GM23248 (cell line): ENCODE measurements around the gene KCNA10. TPM values are rescaled to one million over a fixed set of nuclear protein-coding genes. Genes with fewer than 3 reads are reported as not detected.

Experiments
- DNase-seq: peaks from one replicate; pipeline ENCODE4 v3.0.0-alpha.2; 2015
- H2AFZ ChIP-seq: fragments of 200-600 bp; sonication (generic); 2 replicates; pipeline ENCODE4 v1.6.1; 2016; ENCODE audit warnings: antibody characterized with exemption
- H3F3A ChIP-seq: fragments of 200-600 bp; sonication (generic); 2 replicates; pipeline ENCODE4 v1.6.1; 2016; ENCODE audit warnings: mild to moderate bottlenecking, antibody characterized with exemption, mixed run types; ENCODE audit not compliant: insufficient read depth
- H3K27ac ChIP-seq: fragments of 200-600 bp; sonication (generic); 2 replicates; pipeline ENCODE4 v1.5.1; 2016; ENCODE audit warnings: mild to moderate bottlenecking
- H3K27me3 ChIP-seq: fragments of 200-600 bp; sonication (generic); replicated peaks from 2 replicates; pipeline ENCODE4 v1.6.1; 2016; ENCODE audit warnings: mild to moderate bottlenecking; ENCODE audit not compliant: insufficient read depth
- H3K36me3 ChIP-seq: fragments of 200-600 bp; sonication (generic); 2 replicates; pipeline ENCODE4 v1.6.1; 2016; ENCODE audit warnings: low read depth, mild to moderate bottlenecking
- H3K4me1 ChIP-seq: fragments of 200-600 bp; sonication (generic); 2 replicates; pipeline ENCODE4 v1.6.1; 2016; ENCODE audit warnings: mild to moderate bottlenecking; ENCODE audit not compliant: insufficient read depth
- H3K4me2 ChIP-seq: fragments of 200-600 bp; sonication (generic); one replicate; pipeline ENCODE4 v1.6.1; 2016; ENCODE audit warnings: mild to moderate bottlenecking; ENCODE audit not compliant: unreplicated experiment
- H3K4me3 ChIP-seq: fragments of 200-600 bp; sonication (generic); 2 replicates; pipeline ENCODE4 v1.5.1; 2016; ENCODE audit warnings: mild to moderate bottlenecking
- H3K79me2 ChIP-seq: fragments of 200-600 bp; sonication (generic); 2 replicates; pipeline ENCODE4 v1.6.1; 2016; ENCODE audit warnings: mild to moderate bottlenecking; ENCODE audit not compliant: insufficient read depth
- H3K9ac ChIP-seq: fragments of 200-600 bp; sonication (generic); 2 replicates; pipeline ENCODE4 v1.6.1; 2016; ENCODE audit warnings: mild to moderate bottlenecking
- H3K9me2 ChIP-seq: fragments of 200-600 bp; sonication (generic); 2 replicates; pipeline ENCODE4 v1.6.1; 2016; ENCODE audit warnings: mixed run types, mild to moderate bottlenecking, moderate library complexity; ENCODE audit not compliant: insufficient read depth
- H3K9me3 ChIP-seq: fragments of 200-600 bp; sonication (generic); one replicate; pipeline ENCODE4 v1.6.1; 2017; ENCODE audit warnings: low read depth
- H4K20me1 ChIP-seq: fragments of 200-600 bp; sonication (generic); 2 replicates; pipeline ENCODE4 v1.6.0; 2016; ENCODE audit not compliant: insufficient read depth
- EZH2 ChIP-seq: fragments of 200-600 bp; sonication (generic); IDR thresholded peaks from 2 replicates; pipeline ENCODE4 v1.6.1; 2018; ENCODE audit warnings: antibody characterized with exemption, mild to moderate bottlenecking; ENCODE audit not compliant: insufficient read depth, poor library complexity, severe bottlenecking
- EZH2phosphoT487 ChIP-seq: fragments of 200-600 bp; sonication (generic); IDR thresholded peaks from 2 replicates; pipeline ENCODE4 v1.6.1; 2018; ENCODE audit warnings: antibody characterized with exemption, moderate library complexity, mild to moderate bottlenecking, low read depth; ENCODE audit not compliant: insufficient read depth
- WGBS, 2 experiments: methylation state at CpG; one replicate each; pipeline ENCODE4 v1.1.6; 2015 to 2017; ENCODE audit warnings: low lambda C conversion rate in 2 of 2, low coverage in 1 of 2; ENCODE audit errors: missing lambda C conversion rate in 2 of 2; 5-methylcytosine and 5-hydroxymethylcytosine counted together
- in situ Hi-C: fragments of 300-500 bp; cut with MboI; formaldehyde crosslinking; loops from 2 replicates; pipeline ENCODE4 v1.15.0; 2020
- polyA plus RNA-seq: library from polyadenylated mRNA; unstranded; fragments of >200 nt; fragmentation: Nextera tagmentation; extraction: Ambion mirVana; gene quantifications from 2 replicates; pipeline ENCODE4 v1.2.1, GENCODE V29; 2016
- total RNA-seq: library from RNA; depleted of rRNA; stranded (reverse); fragments of >200 nt; shearing (Covaris generic); gene quantifications from 2 replicates; pipeline ENCODE4 v1.2.3, GENCODE V29; 2014

KCNA10 gene
- total and polyA plus RNA-seq, 2 experiments from 2014 or later, result not detected

GRCh38 chr1:110561596-110561995, 42.6 kb upstream of the KCNA10 start:
- Histone ChIP-seq H3K79me2 (no peaks in the 10 kb centered on the region), H3K4me2 (no peak overlapping the region), H3F3A (no peaks in the 10 kb centered on the region), H4K20me1 (no peaks in the 10 kb centered on the region), H3K9me3 (no peaks in the 10 kb centered on the region), H3K27me3 (peaks cover 7% of the 10 kb centered on the region), H3K36me3 (no peaks in the 10 kb centered on the region), H3K27ac (no peak overlapping the region), H3K4me3 (no peak overlapping the region), H3K9me2 (no peaks in the 10 kb centered on the region), H3K4me1 (no peaks in the 10 kb centered on the region), H2AFZ (no peak overlapping the region), H3K9ac (no peak overlapping the region)
- 10% methylated on average over 7 of the region's 7 CpGs for WGBS, 2 experiments
- DNase-seq, result no peak
- no peak for TF ChIP-seq EZH2phosphoT487
- no peak for TF ChIP-seq EZH2
- in situ Hi-C loops, result no loop called here

GRCh38 chr1:110559157-110559556, 40.2 kb upstream of the KCNA10 start:
- Histone ChIP-seq H3K9me2 (no peaks in the 10 kb centered on the region), H3K27ac (no peak overlapping the region), H4K20me1 (no peaks in the 10 kb centered on the region), H3K4me2 (no peak overlapping the region), H3F3A (no peaks in the 10 kb centered on the region), H3K36me3 (no peaks in the 10 kb centered on the region), H2AFZ (no peak overlapping the region), H3K9ac (no peak overlapping the region), H3K79me2 (no peaks in the 10 kb centered on the region), H3K27me3 (peaks cover 13% of the 10 kb centered on the region), H3K4me3 (no peak overlapping the region), H3K4me1 (no peaks in the 10 kb centered on the region), H3K9me3 (no peaks in the 10 kb centered on the region)
- WGBS, 2 experiments, result 18 to 21% methylated on average over 4 of the region's 4 CpGs
- in situ Hi-C loops, result no loop called here
- TF ChIP-seq EZH2phosphoT487 (no peak), EZH2 (no peak)
- DNase-seq, result peak; percentile 9

GRCh38 chr1:110557481-110557880, 38.5 kb upstream of the KCNA10 start:
- WGBS, 2 experiments, result 64 to 73% methylated on average over 3 of the region's 3 CpGs
- TF ChIP-seq EZH2 (no peak), EZH2phosphoT487 (no peak)
- no peaks in the 10 kb centered on the region for H3K9me3 ChIP-seq
- DNase-seq, result no peak
- H3K9me2 ChIP-seq, result no peaks in the 10 kb centered on the region
- H3K79me2 ChIP-seq, result no peaks in the 10 kb centered on the region
- H2AFZ ChIP-seq, result no peak overlapping the region
- H3K36me3 ChIP-seq, result no peaks in the 10 kb centered on the region
- H3F3A ChIP-seq, result no peaks in the 10 kb centered on the region
- H3K4me3 ChIP-seq, result no peak overlapping the region
- H3K27me3 ChIP-seq, result peaks cover 22% of the 10 kb centered on the region
- H4K20me1 ChIP-seq, result no peaks in the 10 kb centered on the region
- no peak overlapping the region for H3K4me2 ChIP-seq
- H3K9ac ChIP-seq, result no peak overlapping the region
- H3K27ac ChIP-seq, result no peak overlapping the region
- H3K4me1 ChIP-seq, result no peaks in the 10 kb centered on the region
- in situ Hi-C loops, result no loop called here

DNA sequence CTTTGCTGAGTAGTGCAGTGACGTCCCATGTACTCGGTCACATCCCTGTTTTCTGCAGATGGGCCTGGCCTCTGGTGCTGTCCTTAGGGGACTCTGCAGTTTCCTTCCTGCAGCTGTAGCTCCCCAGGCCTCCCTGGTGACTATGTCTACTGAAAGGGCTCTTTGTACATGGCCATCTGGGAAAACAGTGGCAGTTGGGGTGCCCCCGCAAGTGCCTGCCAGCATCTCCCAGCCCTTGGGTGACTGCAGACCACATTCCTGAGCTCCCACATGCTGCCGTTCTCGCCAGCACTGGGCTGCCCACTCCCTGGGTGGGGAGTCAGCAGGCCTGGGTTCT, 37.5 kb upstream of the KCNA10 start:
- Histone ChIP-seq H2AFZ (no peak overlapping the region), H3K27me3 (peaks cover 19% of the 10 kb centered on the region), H3K9ac (no peak overlapping the region), H4K20me1 (no peaks in the 10 kb centered on the region), H3F3A (no peaks in the 10 kb centered on the region), H3K9me3 (no peaks in the 10 kb centered on the region), H3K36me3 (no peaks in the 10 kb centered on the region), H3K4me3 (no peak overlapping the region), H3K4me1 (no peaks in the 10 kb centered on the region), H3K79me2 (no peaks in the 10 kb centered on the region), H3K27ac (no peak overlapping the region), H3K4me2 (no peak overlapping the region), H3K9me2 (no peaks in the 10 kb centered on the region)
- WGBS, 2 experiments, result 42 to 48% methylated on average over 5 of the region's 5 CpGs
- TF ChIP-seq EZH2phosphoT487, result no peak
- no peak for TF ChIP-seq EZH2
- no peak for DNase-seq
- in situ Hi-C loops, result no loop called here

GRCh38 chr1:110555807-110556470, 37.0 kb upstream of the KCNA10 start:
- Histone ChIP-seq H3K27ac (no peak overlapping the region), H4K20me1 (no peaks in the 10 kb centered on the region), H3K79me2 (no peaks in the 10 kb centered on the region), H3K36me3 (no peaks in the 10 kb centered on the region), H3K9me3 (no peaks in the 10 kb centered on the region), H3K27me3 (peaks cover 19% of the 10 kb centered on the region), H3K4me2 (no peak overlapping the region), H2AFZ (no peak overlapping the region), H3F3A (no peaks in the 10 kb centered on the region), H3K4me3 (no peak overlapping the region), H3K4me1 (no peaks in the 10 kb centered on the region), H3K9me2 (no peaks in the 10 kb centered on the region), H3K9ac (no peak overlapping the region)
- TF ChIP-seq EZH2, result no peak
- no peak for DNase-seq
- in situ Hi-C loops, result no loop called here
- 55 to 63% methylated on average over 11 of the region's 11 CpGs for WGBS, 2 experiments
